Mesenchymal stem cell (in vitro differentiated cells and primary cell): ENCODE data around the gene CCSER1.

Experiments
- DNase-seq: peaks from one replicate; pipeline ENCODE4 v3.0.0-alpha.2; 2013
- H2AFZ ChIP-seq: one replicate; pipeline ENCODE4 v1.6.1; 2013; ENCODE audit warnings: low read depth, mild to moderate bottlenecking, control low read depth, inconsistent platforms, low read length, moderate library complexity
- H2AK5ac ChIP-seq: 2 replicates; pipeline ENCODE4 v1.6.1; 2013; ENCODE audit warnings: low read length, moderate library complexity, mild to moderate bottlenecking, inconsistent platforms; ENCODE audit not compliant: severe bottlenecking
- H2BK120ac ChIP-seq: one replicate; pipeline ENCODE4 v1.6.1; 2013; ENCODE audit warnings: low read depth, mild to moderate bottlenecking, inconsistent platforms, low read length, moderate library complexity
- H2BK12ac ChIP-seq, 2 experiments: one replicate each; pipeline ENCODE4 v1.6.1; 2013; ENCODE audit warnings: inconsistent platforms in 2 of 2, low read length in 2 of 2, mild to moderate bottlenecking in 2 of 2, moderate library complexity in 2 of 2, control low read depth in 1 of 2
- H2BK15ac ChIP-seq: one replicate; pipeline ENCODE4 v1.6.1; 2013; ENCODE audit warnings: mild to moderate bottlenecking, low read depth, inconsistent platforms; ENCODE audit not compliant: poor library complexity, severe bottlenecking
- H2BK5ac ChIP-seq: 2 replicates; pipeline ENCODE4 v1.6.1; 2013; ENCODE audit warnings: low read depth, mild to moderate bottlenecking, low read length, control low read depth, inconsistent platforms; ENCODE audit not compliant: poor library complexity, severe bottlenecking
- H3K14ac ChIP-seq, 2 experiments: one replicate each; pipeline ENCODE4 v1.6.1; 2013; ENCODE audit warnings: inconsistent platforms in 2 of 2, low read length in 2 of 2, control low read depth in 1 of 2, mild to moderate bottlenecking in 1 of 2, moderate library complexity in 1 of 2
- H3K18ac ChIP-seq, 2 experiments: one replicate each; pipeline ENCODE4 v1.6.1; 2013; ENCODE audit warnings: inconsistent platforms in 2 of 2, low read length in 2 of 2, control low read depth in 1 of 2, low read depth in 1 of 2, mild to moderate bottlenecking in 1 of 2
- H3K23ac ChIP-seq, 2 experiments: one replicate each; pipeline ENCODE4 v1.6.1; 2013; ENCODE audit warnings: inconsistent platforms in 2 of 2, low read length in 2 of 2, mild to moderate bottlenecking in 2 of 2, moderate library complexity in 2 of 2, control low read depth in 1 of 2
- H3K27ac ChIP-seq: 2 replicates; pipeline ENCODE4 v1.5.1; 2013; ENCODE audit warnings: mild to moderate bottlenecking, moderate library complexity, low read length, control low read depth, inconsistent platforms; ENCODE audit not compliant: poor library complexity, severe bottlenecking
- H3K27me3 ChIP-seq, 2 experiments: 2 replicates each; pipeline versions ENCODE4 v1.6.1 to v1.7.0; 2013; ENCODE audit warnings: low read length in 2 of 2, mild to moderate bottlenecking in 2 of 2, moderate library complexity in 2 of 2, control low read depth in 1 of 2, inconsistent platforms in 1 of 2; ENCODE audit not compliant: control insufficient read depth in 1 of 2, insufficient read depth in 1 of 2
- H3K36me3 ChIP-seq, 2 experiments: 2 replicates each; pipeline versions ENCODE4 v1.6.1 to v1.7.0; 2013; ENCODE audit warnings: low read length in 2 of 2, control low read depth in 1 of 2, inconsistent platforms in 1 of 2, low read depth in 1 of 2, mild to moderate bottlenecking in 1 of 2; ENCODE audit not compliant: insufficient read depth in 2 of 2, control insufficient read depth in 1 of 2
- H3K4ac ChIP-seq, 2 experiments: one replicate each; pipeline ENCODE4 v1.6.1; 2013; ENCODE audit warnings: inconsistent platforms in 2 of 2, low read length in 2 of 2, mild to moderate bottlenecking in 2 of 2, moderate library complexity in 2 of 2, control low read depth in 1 of 2, low read depth in 1 of 2
- H3K4me1 ChIP-seq: 2 replicates; pipeline ENCODE4 v1.6.1; 2013; ENCODE audit warnings: low read depth, low read length, control low read depth; ENCODE audit not compliant: control insufficient read depth, insufficient read depth
- H3K4me2 ChIP-seq: 2 replicates; pipeline ENCODE4 v1.6.1; 2013; ENCODE audit warnings: low read length, mild to moderate bottlenecking, inconsistent platforms; ENCODE audit not compliant: poor library complexity, severe bottlenecking
- H3K4me3 ChIP-seq, 2 experiments: 2 replicates each; pipeline versions ENCODE4 v1.5.1 to v1.7.0; 2013; ENCODE audit warnings: low read length in 2 of 2, mild to moderate bottlenecking in 2 of 2, control low read depth in 1 of 2, low read depth in 1 of 2; ENCODE audit not compliant: insufficient read depth in 1 of 2
- H3K79me1 ChIP-seq: replicated peaks from 2 replicates; pipeline ENCODE4 v1.6.1; 2013; ENCODE audit warnings: mild to moderate bottlenecking, control low read depth, low read length, inconsistent platforms; ENCODE audit not compliant: poor library complexity, severe bottlenecking
- H3K9ac ChIP-seq: 2 replicates; pipeline ENCODE4 v1.7.0; 2013; ENCODE audit warnings: mild to moderate bottlenecking, low read length, moderate library complexity
- H3K9me3 ChIP-seq: 2 replicates; pipeline ENCODE4 v1.7.0; 2013; ENCODE audit warnings: mild to moderate bottlenecking, low read length; ENCODE audit not compliant: control insufficient read depth
- H4K8ac ChIP-seq: one replicate; pipeline ENCODE4 v1.6.1; 2013; ENCODE audit warnings: inconsistent platforms, mild to moderate bottlenecking, low read length, moderate library complexity
- H4K91ac ChIP-seq: one replicate; pipeline ENCODE4 v1.6.1; 2013; ENCODE audit warnings: mild to moderate bottlenecking, low read length, inconsistent platforms
- WGBS: methylation state at CpG from one replicate; pipeline ENCODE4 v1.1.7; 2013; ENCODE audit warnings: mixed read lengths; 5-methylcytosine and 5-hydroxymethylcytosine counted together

The CCSER1 gene

DNA sequence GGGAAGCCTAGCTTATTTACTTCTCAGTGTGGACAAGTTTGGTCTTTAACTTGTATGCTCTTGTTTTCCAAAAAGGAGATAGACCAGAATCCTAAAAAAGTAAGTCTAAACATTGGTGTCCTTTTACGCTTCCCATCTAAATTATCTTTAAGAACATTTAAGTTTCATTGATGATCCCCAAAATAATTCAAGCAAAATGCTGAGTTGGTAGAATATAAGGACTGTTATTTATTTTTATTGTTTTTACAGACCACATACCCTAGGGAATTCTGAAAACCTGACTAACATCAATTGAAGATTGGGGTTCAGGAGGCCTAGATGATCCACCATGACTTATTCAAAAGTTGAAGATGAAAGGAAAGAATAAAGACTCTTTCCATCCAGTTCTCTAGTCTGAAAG is 653.0 kb downstream of the CCSER1 start:
- Histone ChIP-seq H3K79me1 (no peaks in the 10 kb centered on the region), H3K9ac (no peak overlapping the region), H2AK5ac (no peak overlapping the region), H3K18ac (no peak overlapping the region), H3K4me2 (no peak overlapping the region), H2BK15ac (no peak overlapping the region), H3K9me3 (no peaks in the 10 kb centered on the region), H2AFZ (no peak overlapping the region), H2BK5ac (no peak overlapping the region), H3K4me1 (no peaks in the 10 kb centered on the region), H3K4ac (no peak overlapping the region), H2BK12ac (no peak overlapping the region), H4K91ac (no peak overlapping the region), H4K8ac (no peak overlapping the region), H3K14ac (no peak overlapping the region), H2BK120ac (no peak overlapping the region), H3K36me3 (no peaks in the 10 kb centered on the region), H3K27me3 (no peaks in the 10 kb centered on the region), H3K4me3 (no peak overlapping the region), H3K27ac (no peak overlapping the region), H3K23ac (no peak overlapping the region)
- no peak for DNase-seq
- no CpG with 5 or more reads among the region's 1 CpG for WGBS

DNA sequence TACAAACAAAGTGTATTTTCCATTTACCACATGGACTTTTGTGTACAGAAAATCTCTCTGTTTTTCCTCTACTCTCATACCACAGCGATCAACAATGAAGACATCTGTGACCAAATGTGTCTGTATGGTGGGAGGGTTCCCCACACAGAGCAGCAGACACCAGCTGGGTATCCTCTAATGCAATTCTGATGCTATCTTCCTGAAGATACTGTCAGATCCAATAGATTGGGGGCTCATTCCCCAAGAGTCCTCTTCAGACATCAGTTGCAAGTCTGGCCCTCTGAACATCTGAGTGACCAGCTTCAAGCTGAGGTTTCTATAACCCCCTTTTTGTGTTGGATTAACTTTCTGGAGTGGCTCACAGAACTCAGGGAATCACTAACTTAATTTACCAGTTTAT is 659.4 kb downstream of the CCSER1 start:
- Histone ChIP-seq H2BK15ac (no peak overlapping the region), H3K36me3 (no peaks in the 10 kb centered on the region), H3K4ac (no peak overlapping the region), H2BK120ac (no peak overlapping the region), H3K4me2 (no peak overlapping the region), H2BK5ac (no peak overlapping the region), H3K4me3 (no peak overlapping the region), H2AFZ (no peak overlapping the region), H3K79me1 (no peaks in the 10 kb centered on the region), H3K23ac (no peak overlapping the region), H4K91ac (no peak overlapping the region), H3K14ac (no peak overlapping the region), H2AK5ac (no peak overlapping the region), H3K9me3 (no peaks in the 10 kb centered on the region), H3K18ac (no peak overlapping the region), H3K9ac (no peak overlapping the region), H4K8ac (no peak overlapping the region), H3K27me3 (no peaks in the 10 kb centered on the region), H3K27ac (no peak overlapping the region), H2BK12ac (no peak overlapping the region), H3K4me1 (no peaks in the 10 kb centered on the region)
- no peak for DNase-seq
- WGBS = 93% methylated on average over 1 of the region's 1 CpG

GRCh38 chr4:90792696-90793095 is 665.5 kb downstream of the CCSER1 start:
- H3K23ac ChIP-seq = no peak overlapping the region
- no peak overlapping the region for H2BK15ac ChIP-seq
- H3K9ac ChIP-seq = no peak overlapping the region
- no peak overlapping the region for H2AK5ac ChIP-seq
- H3K4ac ChIP-seq = no peak overlapping the region
- no peak overlapping the region for H2BK5ac ChIP-seq
- H3K36me3 ChIP-seq = no peaks in the 10 kb centered on the region
- no peak overlapping the region for H4K8ac ChIP-seq
- H4K91ac ChIP-seq = no peak overlapping the region
- no peak overlapping the region for H3K18ac ChIP-seq
- H2BK12ac ChIP-seq = no peak overlapping the region
- H3K14ac ChIP-seq = no peak overlapping the region
- H2BK120ac ChIP-seq = no peak overlapping the region
- no peak overlapping the region for H3K27ac ChIP-seq
- no peak for DNase-seq
- no peaks in the 10 kb centered on the region for H3K27me3 ChIP-seq
- peaks cover 4% of the 10 kb centered on the region for H3K9me3 ChIP-seq
- no peaks in the 10 kb centered on the region for H3K79me1 ChIP-seq
- no peak overlapping the region for H3K4me3 ChIP-seq
- no peaks in the 10 kb centered on the region for H3K4me1 ChIP-seq
- H3K4me2 ChIP-seq = no peak overlapping the region
- no peak overlapping the region for H2AFZ ChIP-seq
- WGBS = 88% methylated on average over 2 of the region's 2 CpGs

DNA sequence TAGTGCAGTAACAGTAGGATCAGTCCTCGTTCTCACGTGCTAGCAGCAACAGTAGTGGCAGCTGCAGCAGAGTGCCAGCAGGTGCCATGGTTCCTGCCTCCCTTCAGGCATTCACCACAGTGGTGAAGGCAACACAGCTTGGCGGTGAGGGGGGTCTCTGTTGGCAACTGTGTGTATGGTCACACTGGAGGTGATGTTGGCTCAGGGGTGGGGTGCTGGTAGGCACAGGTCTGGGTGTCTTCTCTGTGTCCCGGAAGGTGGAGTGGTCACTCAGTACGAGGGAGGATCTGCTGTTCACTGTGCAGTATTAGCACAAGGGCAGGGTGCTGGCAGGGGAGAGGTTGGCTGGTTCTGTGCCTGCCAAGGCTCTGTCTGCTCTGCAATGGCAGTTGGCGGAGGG is 671.8 kb downstream of the CCSER1 start:
- no peak overlapping the region for H3K27ac ChIP-seq
- peak overlapping the region; percentile 61 for H4K91ac ChIP-seq
- no peaks in the 10 kb centered on the region for H3K27me3 ChIP-seq
- H2BK120ac ChIP-seq = no peak overlapping the region
- H3K9me3 ChIP-seq = peaks cover 8% of the 10 kb centered on the region
- no peak overlapping the region for H3K23ac ChIP-seq
- H3K9ac ChIP-seq = no peak overlapping the region
- no peak for DNase-seq
- WGBS = 82% methylated on average over 6 of the region's 6 CpGs
- no peak overlapping the region for H2BK5ac ChIP-seq
- no peak overlapping the region for H4K8ac ChIP-seq
- H3K4ac ChIP-seq = no peak overlapping the region
- H3K79me1 ChIP-seq = no peaks in the 10 kb centered on the region
- no peak overlapping the region for H3K4me3 ChIP-seq
- H3K4me2 ChIP-seq = no peak overlapping the region
- H2BK15ac ChIP-seq = no peak overlapping the region
- H2BK12ac ChIP-seq = no peak overlapping the region
- H3K4me1 ChIP-seq = no peaks in the 10 kb centered on the region
- H3K14ac ChIP-seq = peak overlapping the region in 1 of 2 experiments; percentile 23
- H3K36me3 ChIP-seq = no peaks in the 10 kb centered on the region
- H2AFZ ChIP-seq = no peak overlapping the region
- H2AK5ac ChIP-seq = no peak overlapping the region
- H3K18ac ChIP-seq = no peak overlapping the region
